ENCODE measurements around the gene TENM4.
"Not testable (repeated sequence)": the region's sequence is repeated elsewhere in the genome, so short reads cannot be mapped to it uniquely, and the experiment has no call there.

TENM4 gene

DNA sequence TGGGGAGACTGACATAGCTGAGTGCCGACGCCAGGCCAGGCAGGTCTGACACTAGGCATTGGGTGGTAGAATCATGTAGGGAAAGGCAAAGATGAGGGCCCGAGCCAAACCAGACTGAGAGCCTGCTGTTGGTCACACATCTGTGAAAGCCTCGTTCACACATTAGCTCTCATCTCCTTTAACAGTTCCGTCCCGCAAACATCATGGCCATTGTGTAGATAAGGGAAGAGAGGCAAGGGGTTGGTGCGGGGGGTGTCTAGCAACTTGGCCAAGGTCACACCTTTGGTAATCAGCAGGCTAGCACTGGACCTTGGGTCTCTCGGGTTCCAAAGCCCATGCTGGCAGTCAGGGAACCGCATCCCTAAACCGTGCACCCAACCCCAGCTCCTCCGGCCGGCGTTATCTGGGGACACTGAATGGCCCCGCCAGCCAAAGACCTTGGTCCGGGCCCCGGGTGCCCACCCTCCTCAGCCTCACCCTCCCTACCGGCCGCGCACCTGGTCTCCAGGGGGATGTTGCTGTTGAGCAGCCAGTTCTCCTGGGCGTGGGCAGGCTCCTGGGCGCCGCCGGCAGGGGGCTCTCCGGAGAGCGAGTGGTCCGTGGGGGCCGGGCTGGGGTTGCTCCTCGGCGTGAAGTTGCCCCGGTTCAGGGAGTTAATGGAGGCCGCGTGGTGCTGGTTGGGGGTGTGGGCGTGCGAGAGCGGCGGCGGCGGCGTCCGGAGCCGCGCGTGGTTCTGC is 537.9 kb downstream of the TENM4 start:
- DNase-seq (ENCODE audit: low read depth in 3 of 3): no peak

DNA sequence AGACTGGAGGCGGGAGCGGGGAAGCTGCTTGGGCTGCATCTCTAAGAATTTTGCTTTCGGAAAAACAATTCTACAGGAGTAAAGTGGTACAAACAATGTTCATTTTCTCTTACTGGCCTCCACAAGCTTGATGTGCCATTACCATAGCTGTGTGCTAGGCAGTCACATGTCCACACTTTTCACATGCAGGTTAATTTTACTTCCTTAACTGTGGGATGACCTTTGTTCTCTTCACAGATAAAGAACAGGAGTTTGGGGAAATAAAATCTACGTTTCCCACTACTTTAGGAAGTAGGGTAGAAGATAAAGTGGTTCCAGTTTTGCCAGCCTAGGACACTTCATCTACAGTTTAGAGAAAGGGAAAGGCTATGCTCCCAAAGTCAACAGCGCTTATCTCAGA is 539.0 kb downstream of the TENM4 start:
- DNase-seq (ENCODE audit: low read depth in 3 of 3): no peak

DNA sequence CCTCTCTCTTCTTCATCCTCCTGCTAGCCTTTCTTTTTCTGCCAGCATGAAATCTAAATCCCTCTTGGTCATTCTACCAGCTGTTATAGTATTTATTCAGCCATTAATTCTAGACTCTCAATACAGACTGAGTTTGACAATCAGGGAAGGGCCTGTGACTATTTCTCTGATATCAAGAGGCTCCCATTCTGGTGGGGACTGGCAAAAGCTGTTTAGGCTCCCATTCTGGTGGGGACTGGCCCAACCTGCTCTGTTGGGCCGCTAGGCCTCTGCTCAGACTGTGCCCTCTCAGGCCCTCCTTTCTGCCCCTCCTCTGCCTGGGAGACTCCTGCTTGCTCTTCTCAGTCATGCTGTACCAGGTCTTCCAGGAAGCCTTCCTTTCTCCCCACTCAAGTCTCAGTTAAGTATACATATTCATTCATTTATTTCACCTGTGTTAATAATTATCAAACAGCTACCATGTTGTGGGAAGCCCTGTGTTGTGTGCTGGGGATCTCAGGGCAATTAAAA is 542.5 kb downstream of the TENM4 start:
- no peak for DNase-seq (ENCODE audit: low read depth in 3 of 3)

DNA sequence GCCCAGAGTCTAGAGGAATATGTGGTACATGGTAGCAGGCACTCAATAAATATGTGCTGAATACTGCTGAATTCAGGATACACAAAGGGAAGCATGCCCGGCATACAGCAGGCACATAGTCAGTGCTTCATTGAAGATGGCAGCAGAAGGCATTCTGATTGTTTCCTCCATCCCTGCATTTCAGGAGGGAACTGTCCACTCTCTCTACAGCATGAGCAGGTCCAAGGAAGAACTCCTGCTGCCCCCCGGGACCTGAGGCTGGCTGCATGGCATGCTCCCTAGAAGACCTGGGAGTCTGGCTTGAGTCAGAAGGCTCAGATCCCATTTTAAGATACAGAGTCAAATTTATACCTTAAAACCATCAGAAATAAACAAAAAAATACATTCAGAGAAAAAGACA is 546.8 kb downstream of the TENM4 start:
- DNase-seq (ENCODE audit: low read depth in 3 of 3): no peak

DNA sequence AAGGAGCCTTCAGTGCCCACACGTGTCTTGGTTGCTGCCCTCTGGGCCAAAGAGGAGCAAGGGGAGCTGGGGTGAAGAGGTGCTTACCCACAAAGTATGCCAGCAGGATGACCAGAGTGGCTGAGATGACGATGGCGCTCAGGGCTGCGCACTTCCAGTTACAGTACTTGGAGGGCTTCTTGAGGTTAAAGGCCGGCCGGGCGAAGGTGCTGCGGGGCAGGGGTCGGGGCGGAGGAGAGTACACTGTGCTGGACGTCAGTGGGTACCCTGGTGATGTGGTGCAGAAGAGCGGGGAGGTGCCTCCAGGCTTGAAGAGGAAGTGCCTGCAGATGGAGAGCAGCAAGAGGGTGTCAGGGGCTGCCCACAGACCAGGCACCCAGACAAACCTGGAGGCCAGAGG is 551.1 kb downstream of the TENM4 start:
- no peak for DNase-seq (ENCODE audit: low read depth in 3 of 3)

DNA sequence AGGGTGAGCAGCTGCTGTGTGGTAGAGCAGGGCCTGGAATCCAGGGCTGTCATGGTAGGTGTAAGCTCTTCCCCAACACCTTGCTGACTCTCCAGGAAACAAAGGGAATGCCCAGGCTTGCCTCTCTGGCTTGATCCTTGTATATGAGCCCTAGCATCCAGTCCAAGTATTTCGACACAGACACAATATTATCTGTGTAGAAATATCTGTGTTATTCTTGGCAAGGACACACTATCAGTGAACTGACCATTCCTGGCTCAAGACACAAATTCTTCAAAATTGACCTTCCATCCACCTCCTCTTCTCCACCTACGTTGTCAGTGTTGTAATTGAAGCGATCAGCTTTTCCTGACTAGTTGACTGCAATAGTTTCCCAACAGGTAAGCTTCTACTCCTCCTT is 554.2 kb downstream of the TENM4 start:
- no peak for DNase-seq (ENCODE audit: low read depth in 3 of 3)

DNA sequence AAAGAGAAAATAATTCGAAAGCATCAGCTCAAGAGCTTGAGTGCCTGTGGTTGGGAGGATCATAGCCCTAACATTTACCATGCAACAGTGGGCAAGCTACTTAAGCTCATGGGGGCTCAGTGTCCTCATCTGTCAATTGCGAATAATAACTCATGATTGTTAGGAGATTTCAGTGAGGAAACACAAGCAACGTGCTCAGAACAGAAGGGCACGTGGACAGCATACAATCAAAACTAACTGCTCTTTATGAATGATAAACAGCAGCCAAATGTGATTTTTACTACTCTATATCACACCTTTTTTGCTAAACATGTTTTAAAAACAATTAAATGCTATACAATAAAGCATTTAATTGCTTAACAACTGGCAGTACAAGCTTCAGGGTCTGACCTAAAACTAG is 556.1 kb downstream of the TENM4 start:
- DNase-seq (ENCODE audit: low read depth in 3 of 3): no peak

DNA sequence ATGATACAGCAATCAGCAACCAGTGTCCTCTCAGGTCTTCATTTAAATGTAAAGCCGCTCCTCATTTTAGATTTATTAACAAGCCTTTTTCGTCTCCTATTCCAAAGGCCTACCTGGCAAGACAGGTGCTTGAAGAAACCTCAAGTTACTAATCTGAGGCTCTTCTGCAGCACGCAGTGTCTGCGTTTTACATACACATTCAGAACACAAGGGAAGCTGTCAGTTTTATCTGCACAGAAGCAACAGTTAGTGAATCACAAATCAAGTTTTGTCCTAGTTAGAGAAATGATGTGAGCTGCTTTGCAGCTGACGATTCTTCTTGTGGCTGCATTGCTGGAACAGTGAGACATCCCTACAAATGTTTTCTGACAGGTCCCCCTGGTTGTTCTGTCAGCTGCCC is 557.3 kb downstream of the TENM4 start:
- DNase-seq (ENCODE audit: low read depth in 3 of 3): no peak

DNA sequence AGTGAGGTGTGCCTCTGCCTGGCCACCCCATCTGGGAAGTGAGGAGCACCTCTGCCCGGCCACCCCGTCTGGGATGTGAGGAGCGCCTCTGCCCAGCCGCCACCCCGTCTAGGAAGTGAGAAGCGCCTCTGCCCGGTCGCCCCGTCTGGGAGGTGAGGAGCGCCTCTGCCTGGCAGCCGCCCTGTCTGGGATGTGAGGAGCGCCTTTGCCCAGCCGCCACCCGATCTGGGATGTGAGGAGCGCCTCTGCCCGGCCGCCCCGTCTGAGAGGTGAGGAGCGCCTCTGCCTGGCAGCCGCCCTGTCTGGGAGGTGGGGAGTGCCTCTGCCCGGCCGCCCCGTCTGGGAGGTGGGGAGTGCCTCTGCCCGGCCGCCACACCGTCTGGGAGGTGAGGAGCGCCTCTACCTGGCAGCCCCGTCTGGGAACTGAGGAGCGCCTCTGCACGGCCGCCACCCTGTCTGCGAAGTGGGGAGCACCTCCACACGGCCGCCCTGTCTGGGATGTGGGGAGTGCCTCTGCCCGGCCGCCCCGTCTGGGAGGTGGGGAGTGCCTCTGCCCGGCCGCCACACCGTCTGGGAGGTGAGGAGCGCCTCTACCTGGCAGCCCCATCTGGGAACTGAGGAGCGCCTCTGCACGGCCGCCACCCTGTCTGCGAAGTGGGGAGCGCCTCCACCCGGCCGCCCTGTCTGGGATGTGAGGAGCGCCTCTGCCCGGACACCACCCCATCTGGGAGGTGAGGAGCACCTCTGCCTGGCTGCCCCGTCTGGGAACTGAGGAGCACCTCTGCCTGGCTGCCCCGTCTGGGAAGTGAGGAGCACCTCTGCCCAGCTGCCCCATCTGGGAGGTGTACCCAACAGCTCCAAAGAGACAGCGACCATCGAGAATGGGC is 561.5 kb downstream of the TENM4 start:
- not testable (repeated sequence) for DNase-seq (ENCODE audit: low read depth in 3 of 3)

DNA sequence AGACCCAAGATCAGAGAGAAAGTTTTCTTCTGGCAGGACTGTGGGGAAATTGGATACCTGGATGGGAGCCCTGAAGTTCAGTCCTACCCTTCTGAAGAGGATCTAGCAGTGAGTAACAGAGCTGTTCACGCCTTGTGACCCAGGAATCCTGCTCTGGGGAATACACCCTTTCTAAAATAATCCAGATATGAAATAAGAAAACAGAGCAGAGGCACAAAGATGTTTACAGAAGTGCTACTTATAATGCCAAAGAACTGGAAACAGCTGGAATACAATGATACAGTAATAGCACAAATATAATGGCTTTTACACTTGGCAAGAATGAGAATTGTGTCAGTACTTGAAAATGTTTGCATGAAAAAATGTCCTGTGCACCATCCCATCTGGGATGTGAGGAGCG is 562.2 kb downstream of the TENM4 start:
- DNase-seq (ENCODE audit: low read depth in 3 of 3): no peak

DNA sequence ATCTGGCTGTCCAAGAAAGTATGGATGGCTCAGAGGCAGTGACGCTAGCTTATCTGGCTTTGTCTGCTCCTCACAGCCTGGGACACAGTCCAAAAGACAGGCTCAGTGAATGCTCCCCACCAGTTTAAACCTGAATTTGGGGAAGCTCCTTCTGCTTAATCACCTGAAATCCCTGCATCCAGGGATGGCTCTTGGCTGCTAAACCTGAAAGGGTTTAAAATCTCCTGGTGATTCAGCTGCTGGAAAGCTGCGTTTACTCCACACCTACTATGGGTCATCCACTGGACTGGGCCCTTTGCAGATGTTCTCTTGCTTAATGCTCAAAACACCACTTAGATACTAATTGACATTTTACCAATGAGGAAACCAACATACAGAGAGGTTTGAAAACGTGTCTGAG is 564.2 kb downstream of the TENM4 start:
- no peak for DNase-seq (ENCODE audit: low read depth in 3 of 3)

DNA sequence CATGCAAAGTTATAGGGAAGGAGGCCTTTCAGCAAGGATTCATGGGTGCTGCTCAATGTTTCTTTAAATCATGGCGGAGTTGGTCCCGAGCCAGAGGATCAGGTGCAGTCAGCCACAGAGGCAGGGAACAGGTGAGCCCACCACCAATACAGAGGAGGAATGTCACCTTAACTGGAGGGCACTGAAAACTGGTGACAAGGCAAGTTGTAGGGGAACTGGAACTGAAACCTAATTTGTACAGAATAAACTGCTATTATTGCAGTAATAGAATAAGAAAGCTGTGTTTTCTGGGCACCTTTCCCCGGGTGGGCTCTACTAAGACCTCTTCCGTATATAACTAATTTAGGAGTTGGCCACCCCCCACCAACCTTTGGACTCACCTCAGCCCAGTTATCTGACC is 570.2 kb downstream of the TENM4 start:
- DNase-seq (ENCODE audit: low read depth in 3 of 3): no peak

DNA sequence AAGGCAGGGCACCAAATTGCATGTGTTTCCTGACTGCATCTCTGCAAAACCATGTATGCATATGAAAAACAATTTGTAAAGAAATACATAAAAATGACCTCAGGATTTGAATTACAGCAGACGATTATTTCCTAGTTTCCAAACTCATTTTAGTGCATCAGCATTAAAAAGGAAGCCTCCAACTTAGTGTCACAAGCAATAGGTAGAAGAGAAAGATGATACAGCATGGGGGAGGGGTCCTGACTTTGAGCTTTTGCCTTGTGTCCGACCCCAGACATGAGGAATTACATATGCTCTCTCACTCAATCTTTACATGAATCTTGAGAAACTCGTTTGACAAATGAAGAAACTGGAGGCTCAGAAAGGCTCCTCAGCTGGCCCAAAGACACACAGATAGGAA is 571.5 kb downstream of the TENM4 start:
- no peak for DNase-seq (ENCODE audit: low read depth in 3 of 3)

DNA sequence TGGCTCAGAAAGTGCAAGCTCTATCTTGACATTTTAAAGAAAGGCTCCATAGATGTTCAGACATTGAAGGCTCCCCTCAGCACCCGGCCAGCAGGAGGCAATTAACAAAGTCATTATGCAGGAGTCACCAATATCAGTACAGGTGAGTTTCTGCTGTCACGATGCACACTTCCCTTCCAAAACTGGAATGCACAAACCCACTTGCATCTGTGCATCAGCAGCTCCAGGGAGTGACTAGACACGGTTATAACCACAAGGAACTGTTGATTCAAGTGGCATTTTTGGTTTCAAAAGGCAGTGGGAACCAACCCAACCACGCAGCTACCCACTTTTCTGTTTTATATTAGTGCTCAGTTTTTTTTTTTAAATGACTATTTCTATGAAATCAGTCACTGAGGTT is 572.3 kb downstream of the TENM4 start:
- no peak for DNase-seq (ENCODE audit: low read depth in 3 of 3)

DNA sequence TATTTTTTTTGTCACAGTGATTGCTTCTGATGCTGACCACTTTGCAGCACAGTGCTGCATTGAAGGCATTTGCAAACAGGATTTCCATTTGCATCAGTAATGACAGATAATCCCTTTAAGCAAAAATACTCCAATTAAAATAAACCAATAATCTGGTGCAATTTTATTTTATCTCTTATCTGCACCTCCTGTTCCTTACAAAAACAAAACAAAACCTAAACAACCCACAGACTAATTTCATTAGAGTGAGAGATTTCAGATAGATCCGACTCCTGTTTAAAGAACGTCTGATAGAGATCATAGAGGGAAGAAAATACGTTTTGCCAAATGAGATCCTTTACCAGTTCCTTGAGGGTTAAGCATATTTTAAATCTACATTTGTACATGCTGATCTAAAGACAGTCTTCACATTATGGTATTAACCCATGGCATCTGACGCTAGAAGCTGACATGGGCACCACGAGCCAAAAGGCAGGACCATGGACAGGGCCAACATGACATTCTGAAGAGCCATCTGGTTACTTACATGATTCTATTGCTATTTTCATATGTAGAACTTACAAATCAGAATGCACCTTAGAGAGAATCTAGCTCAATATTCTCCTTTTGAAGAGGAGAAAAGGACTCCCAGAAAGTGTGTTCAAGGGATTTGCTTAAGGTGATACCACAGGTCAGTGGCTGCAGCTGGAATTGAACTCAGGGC is 580.0 kb downstream of the TENM4 start:
- no peak for DNase-seq (ENCODE audit: low read depth in 3 of 3)

DNA sequence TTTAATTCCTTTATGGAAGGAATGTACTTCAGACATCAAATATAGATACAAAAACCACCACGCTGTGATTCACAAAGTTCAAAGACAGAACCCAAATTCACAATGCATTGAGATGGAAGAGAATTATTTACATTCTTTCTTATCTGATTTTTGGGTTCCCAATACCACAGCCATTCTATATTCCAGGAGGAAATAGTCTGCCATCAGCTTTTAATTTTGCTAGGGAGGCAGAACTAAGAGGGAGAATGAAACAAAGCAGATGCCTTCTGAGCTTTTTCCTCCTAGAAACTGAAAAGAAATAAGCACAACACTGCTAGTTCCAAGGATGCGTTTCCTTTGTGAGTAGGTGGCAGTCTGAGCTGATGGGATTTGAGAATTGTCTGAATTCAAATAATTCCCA is 583.1 kb downstream of the TENM4 start:
- no peak for DNase-seq (ENCODE audit: low read depth in 3 of 3)

DNA sequence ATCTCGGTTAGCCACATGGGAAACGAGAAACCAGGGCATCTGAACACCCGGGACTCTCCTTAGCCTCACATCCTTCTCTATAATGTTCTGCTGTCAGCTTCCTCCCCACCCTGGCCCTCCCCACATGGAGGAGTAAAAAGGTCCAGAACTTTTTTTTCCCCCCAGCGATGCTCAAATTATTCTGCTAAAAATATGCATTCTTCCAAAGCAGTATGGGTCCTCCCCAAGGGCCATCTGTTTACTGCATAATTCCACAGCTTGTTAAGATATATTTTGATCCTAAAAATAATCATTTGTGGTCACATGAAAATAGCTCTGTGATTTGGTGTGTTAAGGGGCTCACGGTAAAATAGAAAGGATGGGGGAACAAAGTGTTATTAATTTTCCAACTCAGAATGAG is 584.6 kb downstream of the TENM4 start:
- DNase-seq (ENCODE audit: low read depth in 3 of 3): no peak

DNA sequence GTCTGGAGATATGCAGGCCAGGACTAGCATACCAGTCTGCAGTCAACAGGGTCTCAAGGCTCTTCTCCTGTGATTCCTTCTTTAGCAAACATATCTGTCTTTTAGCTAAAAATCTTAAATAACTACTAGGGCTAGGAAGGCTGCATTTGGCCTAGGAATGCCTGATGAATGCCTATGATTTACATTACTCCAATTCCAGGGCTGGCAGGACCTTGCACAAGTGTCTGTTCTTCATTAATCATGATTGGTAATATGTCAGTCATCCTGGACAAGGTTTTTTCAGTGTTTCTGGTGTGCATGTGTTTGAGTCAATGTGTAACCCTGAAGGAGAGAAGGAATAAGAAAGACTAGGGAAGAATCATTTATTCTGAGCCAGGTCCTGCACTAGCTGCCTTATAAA is 585.7 kb downstream of the TENM4 start:
- no peak for DNase-seq (ENCODE audit: low read depth in 3 of 3)

DNA sequence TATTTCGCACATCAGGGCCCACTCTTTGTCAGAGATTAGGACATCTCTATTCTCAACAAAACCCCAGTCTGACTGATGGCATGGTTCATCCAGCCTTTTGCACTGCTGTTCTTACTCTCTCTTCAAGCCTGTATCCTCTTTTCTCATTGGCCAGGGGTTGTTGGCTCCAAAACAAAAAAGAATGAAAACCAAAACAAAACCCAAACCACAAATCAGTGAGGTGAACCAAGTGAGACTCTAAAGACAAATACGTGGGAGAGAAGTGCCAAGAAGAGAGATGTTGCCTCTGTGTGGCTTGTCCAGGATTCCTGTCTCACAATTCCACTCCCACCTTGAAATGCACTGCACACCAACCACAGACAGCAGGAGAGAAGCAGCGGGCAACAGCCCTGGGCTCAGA is 587.3 kb downstream of the TENM4 start:
- DNase-seq (ENCODE audit: low read depth in 3 of 3): no peak

DNA sequence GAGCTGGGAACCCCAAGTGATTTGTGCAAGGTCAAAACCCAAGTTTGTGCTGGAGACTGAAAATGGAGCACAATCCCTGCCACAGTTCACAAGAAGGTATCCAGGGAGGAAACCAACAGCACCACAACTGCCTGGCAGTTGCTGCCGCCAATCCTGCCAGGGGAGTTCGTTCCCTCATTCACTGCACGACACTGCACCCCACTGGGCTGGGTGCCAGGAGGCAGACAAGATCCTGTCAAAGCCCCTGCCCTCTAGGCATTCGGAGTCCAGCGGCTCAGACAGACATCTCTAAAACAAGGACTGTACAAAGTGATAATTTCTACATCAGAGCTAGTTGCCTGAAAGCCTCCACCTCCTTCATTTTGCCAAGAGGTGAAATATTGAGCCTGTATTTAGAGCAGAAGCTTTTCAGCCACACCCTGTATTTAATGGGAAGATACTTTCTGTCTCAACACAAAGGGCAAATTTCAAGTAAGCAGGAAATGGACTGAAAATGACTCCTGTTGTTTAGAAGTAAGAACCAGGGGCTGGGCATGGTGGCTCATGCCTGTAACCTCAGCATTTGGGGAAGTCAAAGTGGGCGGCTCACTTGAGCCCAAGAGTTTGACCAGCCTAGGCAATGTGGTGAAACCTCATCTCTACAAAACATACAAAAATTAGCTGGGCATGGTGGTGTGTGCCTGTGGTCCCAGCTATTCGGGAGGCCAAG is 588.8 kb downstream of the TENM4 start:
- no peak for DNase-seq (ENCODE audit: low read depth in 3 of 3)

DNA sequence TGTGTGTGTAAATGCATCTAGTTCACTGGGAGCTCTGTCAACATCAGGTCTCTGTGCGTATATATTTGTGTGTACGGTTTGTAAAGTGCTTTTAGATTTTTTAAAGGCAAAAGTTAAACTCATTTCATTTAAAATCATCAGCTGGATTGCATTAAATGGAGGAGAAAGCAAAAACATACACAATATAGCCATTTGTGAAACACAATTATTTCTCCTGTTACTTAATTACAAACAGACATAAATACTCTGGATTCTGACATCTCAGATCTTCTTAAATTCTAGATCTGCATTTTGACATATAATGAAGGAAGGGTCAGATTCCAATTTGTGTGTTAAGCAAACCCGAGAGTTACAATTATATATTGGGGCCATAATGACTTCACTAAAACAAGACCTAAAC is 590.8 kb downstream of the TENM4 start:
- DNase-seq (ENCODE audit: low read depth in 3 of 3): no peak

DNA sequence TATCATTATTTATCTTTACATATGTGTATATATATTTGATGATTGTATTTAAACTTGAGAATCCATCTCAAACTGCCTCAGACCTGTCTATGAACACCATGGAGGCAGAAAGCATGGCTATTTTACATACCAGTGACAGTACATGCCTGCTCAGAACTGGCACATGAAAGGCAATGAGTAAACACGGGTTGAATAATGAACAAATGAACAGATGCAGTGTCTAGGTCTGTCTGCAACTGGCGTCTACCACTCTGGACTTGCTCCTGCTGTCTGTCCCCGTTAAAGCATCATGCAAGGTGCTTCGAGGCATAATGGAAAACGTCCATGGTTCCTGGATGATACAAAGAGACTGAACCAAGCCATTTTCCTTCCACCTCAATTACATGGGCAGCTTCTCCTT is 594.6 kb downstream of the TENM4 start:
- DNase-seq (ENCODE audit: low read depth in 3 of 3): no peak

Measured in stimulated activated CD4-positive, alpha-beta T cell treated with anti-CD3 and anti-CD28 coated beads, TNF-alpha, amount 100 ng/mL, for 48 hours (primary cell).